Measurements from ENCODE around the gene GSTA5. TPM values are rescaled to one million over a fixed set of nuclear protein-coding genes. Genes with fewer than 3 reads are reported as not detected.
"Not testable (repeated sequence)": the region's sequence is repeated elsewhere in the genome, so short reads cannot be mapped to it uniquely, and the experiment has no call there.

GSTA5 gene
- total RNA-seq, 1 donor from 2014 or later, result not detected

DNA sequence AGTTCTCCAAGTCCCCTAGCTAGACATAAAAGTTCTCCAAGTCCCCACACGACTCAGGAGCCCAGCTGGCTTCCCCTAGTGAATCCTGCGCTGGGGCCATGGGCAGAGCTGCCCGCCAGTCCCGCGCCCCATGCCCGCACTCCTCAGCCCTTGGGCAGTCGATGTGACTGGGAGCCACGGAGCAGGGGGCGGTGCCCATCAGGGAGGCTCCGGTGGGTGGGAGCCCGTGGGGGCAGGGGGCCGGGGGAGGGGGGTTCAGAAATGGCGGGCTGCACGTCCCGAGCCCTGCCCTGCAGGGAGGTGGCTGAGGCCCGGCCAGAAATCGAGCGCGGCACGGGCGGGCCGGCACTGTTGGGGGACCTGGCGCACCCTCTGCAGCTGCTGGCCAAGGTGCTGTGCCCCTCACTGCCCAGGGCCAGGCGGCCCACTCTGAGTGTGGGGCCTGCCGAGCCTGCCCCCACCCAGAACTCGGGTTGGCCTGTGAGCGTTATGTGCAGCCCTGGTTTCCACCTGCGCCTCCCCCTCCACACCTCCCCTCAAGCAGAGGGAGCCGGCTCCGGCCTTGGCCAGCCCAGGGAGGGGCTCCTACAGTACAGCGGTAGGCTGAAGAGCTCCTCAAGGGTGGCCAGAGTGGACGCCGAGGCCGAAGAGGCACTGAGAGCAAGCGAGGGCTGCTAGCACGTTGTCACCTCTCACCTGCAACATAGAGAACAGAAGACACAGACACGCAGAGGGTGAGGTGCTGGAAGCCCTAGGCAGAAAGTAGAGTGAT lies 11.4 kb downstream of the GSTA5 start:
- H3K4me3 ChIP-seq (ENCODE audit: low read depth, low read length), result no peak overlapping the region
- no peak for DNase-seq (ENCODE audit: low read depth)
- TF ChIP-seq, protein P1, sequence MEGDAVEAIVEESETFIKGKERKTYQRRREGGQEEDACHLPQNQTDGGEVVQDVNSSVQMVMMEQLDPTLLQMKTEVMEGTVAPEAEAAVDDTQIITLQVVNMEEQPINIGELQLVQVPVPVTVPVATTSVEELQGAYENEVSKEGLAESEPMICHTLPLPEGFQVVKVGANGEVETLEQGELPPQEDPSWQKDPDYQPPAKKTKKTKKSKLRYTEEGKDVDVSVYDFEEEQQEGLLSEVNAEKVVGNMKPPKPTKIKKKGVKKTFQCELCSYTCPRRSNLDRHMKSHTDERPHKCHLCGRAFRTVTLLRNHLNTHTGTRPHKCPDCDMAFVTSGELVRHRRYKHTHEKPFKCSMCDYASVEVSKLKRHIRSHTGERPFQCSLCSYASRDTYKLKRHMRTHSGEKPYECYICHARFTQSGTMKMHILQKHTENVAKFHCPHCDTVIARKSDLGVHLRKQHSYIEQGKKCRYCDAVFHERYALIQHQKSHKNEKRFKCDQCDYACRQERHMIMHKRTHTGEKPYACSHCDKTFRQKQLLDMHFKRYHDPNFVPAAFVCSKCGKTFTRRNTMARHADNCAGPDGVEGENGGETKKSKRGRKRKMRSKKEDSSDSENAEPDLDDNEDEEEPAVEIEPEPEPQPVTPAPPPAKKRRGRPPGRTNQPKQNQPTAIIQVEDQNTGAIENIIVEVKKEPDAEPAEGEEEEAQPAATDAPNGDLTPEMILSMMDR (conservative IDR thresholded peaks at IDR 0.05; ENCODE audit: low read depth, low read length), result no peak

- DNase-seq (ENCODE audit: low read depth); H3K4me3 ChIP-seq (ENCODE audit: low read depth, low read length): not testable (repeated sequence)
Observed at GRCh38 chr6:52828621-52829020, 12.0 kb downstream of the GSTA5 start.

DNA sequence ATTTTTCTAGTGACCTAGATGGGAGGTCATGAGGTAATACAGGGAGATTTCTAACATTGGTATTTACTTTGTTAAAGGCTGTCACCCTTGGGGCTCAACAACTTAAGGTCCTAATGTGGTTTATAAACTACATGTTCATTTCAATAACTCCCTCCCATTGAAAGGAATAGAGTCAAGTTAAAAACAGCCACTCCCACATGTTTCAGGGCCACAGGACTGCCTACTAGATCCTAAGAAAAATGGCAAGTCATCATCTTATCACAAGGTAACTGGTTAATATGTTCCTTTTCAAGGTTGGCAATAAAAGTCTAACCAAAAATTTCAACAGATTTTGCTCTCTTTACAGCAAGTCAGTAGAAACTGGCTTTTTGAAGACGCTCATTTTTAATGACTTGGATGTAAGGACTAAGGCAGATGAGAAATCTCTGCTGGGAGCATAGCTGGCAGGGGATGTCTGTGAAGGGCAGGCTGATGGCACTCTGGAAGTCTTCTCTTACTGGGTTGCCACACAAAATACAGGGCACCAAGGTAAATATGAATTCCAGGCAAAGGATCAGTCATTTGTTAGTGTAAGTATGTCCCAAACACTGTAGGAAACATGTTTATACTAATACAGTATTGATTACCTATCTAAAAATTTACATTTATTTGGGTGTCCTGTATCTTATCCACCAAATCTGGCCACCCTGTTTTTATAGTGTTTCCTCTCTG lies 13.4 kb downstream of the GSTA5 start:
- DNase-seq (ENCODE audit: low read depth); H3K4me3 ChIP-seq (ENCODE audit: low read depth, low read length): not testable (repeated sequence)

GRCh38 chr6:52826513-52826912 lies 14.1 kb downstream of the GSTA5 start:
- H3K4me3 ChIP-seq (ENCODE audit: low read depth, low read length), result no peak overlapping the region
- DNase-seq (ENCODE audit: low read depth), result no peak
- TF ChIP-seq, protein P1 (conservative IDR thresholded peaks at IDR 0.05; ENCODE audit: low read depth, low read length), result no peak

- H3K4me3 ChIP-seq (ENCODE audit: low read depth, low read length); DNase-seq (ENCODE audit: low read depth): not testable (repeated sequence)
Observed at GRCh38 chr6:52825900-52826459, 14.6 kb downstream of the GSTA5 start.

GRCh38 chr6:52825270-52825793 lies 15.3 kb downstream of the GSTA5 start:
- not testable (repeated sequence) for DNase-seq (ENCODE audit: low read depth); H3K4me3 ChIP-seq (ENCODE audit: low read depth, low read length)

DNA sequence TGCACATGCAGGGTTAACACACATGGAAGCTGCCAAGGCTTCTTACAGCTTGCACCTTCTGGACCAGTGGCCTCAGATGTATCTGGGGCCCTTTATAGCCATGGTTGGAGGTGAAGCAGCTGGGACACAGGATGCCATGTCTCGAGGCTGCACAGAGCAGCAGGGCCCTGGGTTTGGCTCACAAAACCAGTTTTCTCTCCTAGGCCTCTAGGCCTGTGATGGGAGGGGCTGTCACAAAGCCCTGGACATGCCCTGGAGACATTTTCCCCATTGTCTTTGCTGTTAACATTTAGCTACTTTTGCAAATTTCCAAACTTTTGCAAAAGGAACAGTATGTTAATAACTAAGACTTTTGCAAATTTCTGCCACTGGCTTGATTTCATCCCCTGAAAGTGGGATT lies 18.8 kb downstream of the GSTA5 start:
- TF ChIP-seq, protein P1 (conservative IDR thresholded peaks at IDR 0.05; ENCODE audit: low read depth, low read length), result no peak
- no peak overlapping the region for H3K4me3 ChIP-seq (ENCODE audit: low read depth, low read length)
- no peak for DNase-seq (ENCODE audit: low read depth)

- no peak for DNase-seq (ENCODE audit: low read depth)
- H3K4me3 ChIP-seq (ENCODE audit: low read depth, low read length), result no peak overlapping the region
- TF ChIP-seq, protein P1 (conservative IDR thresholded peaks at IDR 0.05; ENCODE audit: low read depth, low read length), result no peak
Observed at GRCh38 chr6:52820198-52820597, 20.4 kb downstream of the GSTA5 start.

Measured in epithelial cell of proximal tubule (primary cell).